ENCODE measurements around the gene ZNRF4. TPM values are rescaled to one million over a fixed set of nuclear protein-coding genes. Genes with fewer than 3 reads are reported as not detected.

ZNRF4 gene
- total and polyA plus RNA-seq, 7 donors: not detected

GRCh38 chr19:5417495-5418436 lies 37.5 kb upstream of the ZNRF4 start:
- Histone ChIP-seq H3K27me3 (peaks cover 0 to 55% (median 41%) of the 10 kb centered on the region in 3 donors), H3K27ac (no peak overlapping the region), H3K4me3 (no peak overlapping the region), H3K36me3 (no peaks in the 10 kb centered on the region), H3K4me1 (no peaks in the 10 kb centered on the region), H3K9me3 (no peaks in the 10 kb centered on the region)
- WGBS, 2 donors: 33 to 53% methylated on average over 29 of the region's 29 CpGs
- intact Hi-C loops (cut with DNase I): no loop called here
- TF ChIP-seq EP300 (IDR thresholded peaks at IDR 0.05) (no peak), POLR2A (IDR thresholded peaks at IDR 0.05) (no peak), CTCF (IDR thresholded peaks at IDR 0.05) (no peak), POLR2AphosphoS5 (IDR thresholded peaks at IDR 0.05) (no peak)
- no peak for DNase-seq

- no peaks in the 10 kb centered on the region for H3K36me3 ChIP-seq
- WGBS, 2 donors: 69 to 70% methylated on average over 6 of the region's 6 CpGs
- TF ChIP-seq POLR2A (IDR thresholded peaks at IDR 0.05) (no peak), POLR2AphosphoS5 (IDR thresholded peaks at IDR 0.05) (no peak), EP300 (IDR thresholded peaks at IDR 0.05) (no peak), CTCF (IDR thresholded peaks at IDR 0.05) (no peak)
- H3K4me3 ChIP-seq: no peak overlapping the region
- H3K27ac ChIP-seq: no peak overlapping the region
- no peaks in the 10 kb centered on the region for H3K9me3 ChIP-seq
- DNase-seq: no peak
- peaks cover 0 to 60% (median 41%) of the 10 kb centered on the region in 3 donors for H3K27me3 ChIP-seq
- intact Hi-C loops (cut with DNase I): no loop called here
- H3K4me1 ChIP-seq: no peaks in the 10 kb centered on the region
These were observed 36.5 kb upstream of the ZNRF4 start for GRCh38 chr19:5418677-5419076.

GRCh38 chr19:5420953-5421352 lies 34.3 kb upstream of the ZNRF4 start:
- no peaks in the 10 kb centered on the region for H3K36me3 ChIP-seq
- H3K4me1 ChIP-seq: no peaks in the 10 kb centered on the region
- no peak overlapping the region for H3K4me3 ChIP-seq
- intact Hi-C loops (cut with DNase I): no loop called here
- H3K27ac ChIP-seq: no peak overlapping the region
- H3K27me3 ChIP-seq: peaks cover 0 to 62% (median 32%) of the 10 kb centered on the region in 3 donors
- H3K9me3 ChIP-seq: no peaks in the 10 kb centered on the region
- DNase-seq: no peak
- TF ChIP-seq CTCF (IDR thresholded peaks at IDR 0.05): no peak
- TF ChIP-seq POLR2A (IDR thresholded peaks at IDR 0.05): no peak
- TF ChIP-seq EP300 (IDR thresholded peaks at IDR 0.05): no peak
- TF ChIP-seq POLR2AphosphoS5 (IDR thresholded peaks at IDR 0.05): no peak
- WGBS, 2 donors: 35 to 48% methylated on average over 7 of the region's 7 CpGs

GRCh38 chr19:5423567-5424125 lies 31.6 kb upstream of the ZNRF4 start:
- WGBS, 2 donors: 52 to 64% methylated on average over 1 of the region's 1 CpG
- H3K27ac ChIP-seq: no peak overlapping the region
- no peaks in the 10 kb centered on the region for H3K36me3 ChIP-seq
- no peak overlapping the region for H3K4me3 ChIP-seq
- no peaks in the 10 kb centered on the region for H3K4me1 ChIP-seq
- intact Hi-C loops (cut with DNase I): no loop called here
- no peak for DNase-seq
- H3K9me3 ChIP-seq: no peaks in the 10 kb centered on the region
- TF ChIP-seq POLR2A (IDR thresholded peaks at IDR 0.05) (no peak), POLR2AphosphoS5 (IDR thresholded peaks at IDR 0.05) (no peak), CTCF (IDR thresholded peaks at IDR 0.05) (no peak), EP300 (IDR thresholded peaks at IDR 0.05) (no peak)
- H3K27me3 ChIP-seq: peaks cover 0 to 49% (median 17%) of the 10 kb centered on the region in 3 donors

All from sigmoid colon (tissue), 7 donors.